Measurements from ENCODE around the gene KCNN1.

The KCNN1 gene

DNA sequence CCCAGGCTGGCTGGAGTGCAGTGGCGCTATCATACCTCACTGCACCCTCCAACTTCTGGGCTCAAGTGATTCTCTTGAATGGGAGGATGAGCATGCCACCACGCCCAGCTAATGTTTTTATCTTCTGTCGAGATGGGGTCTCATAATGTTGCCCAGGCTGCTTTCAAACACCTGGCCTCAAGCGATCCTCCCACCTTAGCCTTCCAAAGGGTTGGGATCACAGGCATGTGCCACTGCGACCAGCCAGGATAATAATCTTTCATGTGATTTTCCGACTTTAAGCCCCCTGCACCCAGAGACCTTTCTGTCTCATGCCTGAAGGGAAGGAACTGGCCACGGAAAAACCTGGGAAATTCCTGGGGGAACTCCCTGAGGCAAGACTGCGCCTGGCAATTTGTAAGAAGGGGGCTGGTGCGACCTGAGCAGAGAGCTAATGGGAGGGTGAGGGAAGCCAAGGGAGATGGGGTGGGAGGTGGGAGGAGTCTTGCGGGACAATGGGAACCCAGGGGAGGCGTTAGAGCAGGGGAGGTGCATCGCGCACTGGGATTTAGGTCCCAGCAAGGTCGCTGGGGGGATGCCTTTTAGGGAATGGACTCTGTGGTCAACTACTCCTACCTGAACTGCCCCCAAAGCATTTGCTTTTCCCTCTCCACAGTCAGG lies 35.2 kb upstream of the KCNN1 start:
- TF ChIP-seq ARNTL (CRISPR knock-in tag; IDR thresholded peaks at IDR 0.05; ENCODE audit: borderline replicate concordance, low read depth) (no peak), OSR1 (CRISPR knock-in tag; IDR thresholded peaks at IDR 0.05) (no peak), ZC3H10 (CRISPR knock-in tag; IDR thresholded peaks at IDR 0.05) (no peak), ZNF8 (CRISPR knock-in tag; IDR thresholded peaks at IDR 0.05) (no peak)
- ATAC-seq = no peak

DNA sequence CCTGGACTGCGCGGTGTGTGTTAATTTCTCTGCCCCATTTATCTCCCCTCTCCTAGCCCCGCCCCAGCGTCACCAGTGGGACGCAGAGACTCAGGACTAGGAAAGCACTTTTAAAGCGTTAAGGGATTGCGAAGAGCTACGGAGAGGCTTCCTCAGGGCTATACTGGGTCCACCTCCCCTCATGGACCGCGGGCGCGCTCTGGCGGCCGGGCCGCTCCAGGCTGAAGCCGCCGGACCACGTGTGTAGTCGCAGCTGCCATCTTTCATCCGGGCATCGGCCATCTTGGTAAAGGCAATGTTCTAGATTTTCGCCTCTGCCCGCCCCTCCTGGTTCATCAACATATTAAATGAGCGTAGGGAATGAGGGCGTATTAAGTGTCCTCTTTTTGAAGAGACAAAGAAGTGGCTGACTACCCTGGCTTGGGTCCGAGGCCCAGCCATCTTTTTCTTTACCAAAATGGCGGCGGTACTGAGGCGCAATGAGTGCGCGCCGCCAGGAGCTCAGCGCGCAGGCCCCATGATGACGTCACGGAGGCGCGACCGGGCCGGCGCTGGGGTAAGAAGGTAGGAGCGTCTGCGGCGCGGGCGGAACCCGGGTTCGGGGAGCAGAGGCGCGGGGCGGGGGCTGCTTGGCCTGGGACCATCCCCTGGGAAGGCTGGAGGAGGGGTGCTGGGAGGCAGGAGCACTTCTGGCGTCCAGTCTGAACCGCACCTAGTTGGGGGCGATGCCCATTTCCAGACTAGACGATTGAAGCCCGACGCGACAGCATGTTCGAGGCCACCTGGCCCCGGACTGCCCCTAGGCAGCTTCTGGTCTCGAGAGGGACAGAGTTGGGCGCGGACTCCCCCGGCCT lies 34.2 kb upstream of the KCNN1 start, which contains the start of gene CCDC124:
Gene CCDC124, plus strand, starts transcription at position 531 of the 854 bp plus-strand sequence. CDS start 3,406 bp downstream, outside the sequence.
- TF ChIP-seq TOX (CRISPR knock-in tag; IDR thresholded peaks at IDR 0.05; ENCODE audit: borderline replicate concordance) = no peak; the same call in 1 of the 2 replicates
- peak; percentile 98 for TF ChIP-seq CSDC2 (CRISPR knock-in tag; IDR thresholded peaks at IDR 0.05)
- TF ChIP-seq RARB (CRISPR knock-in tag; IDR thresholded peaks at IDR 0.05) = no peak
- no peak for TF ChIP-seq GLIS3 (CRISPR knock-in tag; IDR thresholded peaks at IDR 0.05)
- TF ChIP-seq, protein P1, sequence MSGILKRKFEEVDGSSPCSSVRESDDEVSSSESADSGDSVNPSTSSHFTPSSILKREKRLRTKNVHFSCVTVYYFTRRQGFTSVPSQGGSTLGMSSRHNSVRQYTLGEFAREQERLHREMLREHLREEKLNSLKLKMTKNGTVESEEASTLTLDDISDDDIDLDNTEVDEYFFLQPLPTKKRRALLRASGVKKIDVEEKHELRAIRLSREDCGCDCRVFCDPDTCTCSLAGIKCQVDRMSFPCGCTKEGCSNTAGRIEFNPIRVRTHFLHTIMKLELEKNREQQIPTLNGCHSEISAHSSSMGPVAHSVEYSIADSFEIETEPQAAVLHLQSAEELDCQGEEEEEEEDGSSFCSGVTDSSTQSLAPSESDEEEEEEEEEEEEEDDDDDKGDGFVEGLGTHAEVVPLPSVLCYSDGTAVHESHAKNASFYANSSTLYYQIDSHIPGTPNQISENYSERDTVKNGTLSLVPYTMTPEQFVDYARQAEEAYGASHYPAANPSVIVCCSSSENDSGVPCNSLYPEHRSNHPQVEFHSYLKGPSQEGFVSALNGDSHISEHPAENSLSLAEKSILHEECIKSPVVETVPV (CRISPR knock-in tag; IDR thresholded peaks at IDR 0.05) = no peak
- TF ChIP-seq, protein P2, sequence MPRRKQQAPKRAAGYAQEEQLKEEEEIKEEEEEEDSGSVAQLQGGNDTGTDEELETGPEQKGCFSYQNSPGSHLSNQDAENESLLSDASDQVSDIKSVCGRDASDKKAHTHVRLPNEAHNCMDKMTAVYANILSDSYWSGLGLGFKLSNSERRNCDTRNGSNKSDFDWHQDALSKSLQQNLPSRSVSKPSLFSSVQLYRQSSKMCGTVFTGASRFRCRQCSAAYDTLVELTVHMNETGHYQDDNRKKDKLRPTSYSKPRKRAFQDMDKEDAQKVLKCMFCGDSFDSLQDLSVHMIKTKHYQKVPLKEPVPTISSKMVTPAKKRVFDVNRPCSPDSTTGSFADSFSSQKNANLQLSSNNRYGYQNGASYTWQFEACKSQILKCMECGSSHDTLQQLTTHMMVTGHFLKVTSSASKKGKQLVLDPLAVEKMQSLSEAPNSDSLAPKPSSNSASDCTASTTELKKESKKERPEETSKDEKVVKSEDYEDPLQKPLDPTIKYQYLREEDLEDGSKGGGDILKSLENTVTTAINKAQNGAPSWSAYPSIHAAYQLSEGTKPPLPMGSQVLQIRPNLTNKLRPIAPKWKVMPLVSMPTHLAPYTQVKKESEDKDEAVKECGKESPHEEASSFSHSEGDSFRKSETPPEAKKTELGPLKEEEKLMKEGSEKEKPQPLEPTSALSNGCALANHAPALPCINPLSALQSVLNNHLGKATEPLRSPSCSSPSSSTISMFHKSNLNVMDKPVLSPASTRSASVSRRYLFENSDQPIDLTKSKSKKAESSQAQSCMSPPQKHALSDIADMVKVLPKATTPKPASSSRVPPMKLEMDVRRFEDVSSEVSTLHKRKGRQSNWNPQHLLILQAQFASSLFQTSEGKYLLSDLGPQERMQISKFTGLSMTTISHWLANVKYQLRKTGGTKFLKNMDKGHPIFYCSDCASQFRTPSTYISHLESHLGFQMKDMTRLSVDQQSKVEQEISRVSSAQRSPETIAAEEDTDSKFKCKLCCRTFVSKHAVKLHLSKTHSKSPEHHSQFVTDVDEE (CRISPR knock-in tag; IDR thresholded peaks at IDR 0.05) = peak; percentile 98
- 0 out of 2 replicates have a peak, but pooled peaks have one; percentile 57 for TF ChIP-seq ZNF565 (CRISPR knock-in tag; conservative IDR thresholded peaks at IDR 0.05; ENCODE audit: low read depth)
- TF ChIP-seq SNAI2 (CRISPR knock-in tag; IDR thresholded peaks at IDR 0.05) = peak; percentile 96
- no peak for TF ChIP-seq ZFP30 (CRISPR knock-in tag; IDR thresholded peaks at IDR 0.05)
- 0 out of 2 replicates have a peak, but pooled peaks have one; percentile 20 for TF ChIP-seq ZNF70 (CRISPR knock-in tag; IDR thresholded peaks at IDR 0.05)
- no peak for TF ChIP-seq ZC3H10 (CRISPR knock-in tag; IDR thresholded peaks at IDR 0.05)
- TF ChIP-seq, protein P3, sequence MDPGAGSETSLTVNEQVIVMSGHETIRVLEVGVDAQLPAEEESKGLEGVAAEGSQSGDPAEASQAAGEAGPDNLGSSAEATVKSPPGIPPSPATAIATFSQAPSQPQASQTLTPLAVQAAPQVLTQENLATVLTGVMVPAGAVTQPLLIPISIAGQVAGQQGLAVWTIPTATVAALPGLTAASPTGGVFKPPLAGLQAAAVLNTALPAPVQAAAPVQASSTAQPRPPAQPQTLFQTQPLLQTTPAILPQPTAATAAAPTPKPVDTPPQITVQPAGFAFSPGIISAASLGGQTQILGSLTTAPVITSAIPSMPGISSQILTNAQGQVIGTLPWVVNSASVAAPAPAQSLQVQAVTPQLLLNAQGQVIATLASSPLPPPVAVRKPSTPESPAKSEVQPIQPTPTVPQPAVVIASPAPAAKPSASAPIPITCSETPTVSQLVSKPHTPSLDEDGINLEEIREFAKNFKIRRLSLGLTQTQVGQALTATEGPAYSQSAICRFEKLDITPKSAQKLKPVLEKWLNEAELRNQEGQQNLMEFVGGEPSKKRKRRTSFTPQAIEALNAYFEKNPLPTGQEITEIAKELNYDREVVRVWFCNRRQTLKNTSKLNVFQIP (CRISPR knock-in tag; IDR thresholded peaks at IDR 0.05; ENCODE audit: borderline replicate concordance, low read depth) = 0 out of 2 replicates have a peak, but pooled peaks have one; percentile 64
- no peak for TF ChIP-seq OSR1 (CRISPR knock-in tag; IDR thresholded peaks at IDR 0.05)
- TF ChIP-seq ESRRG (CRISPR knock-in tag; IDR thresholded peaks at IDR 0.05) = no peak
- TF ChIP-seq PPARA (CRISPR knock-in tag; IDR thresholded peaks at IDR 0.05; ENCODE audit: borderline replicate concordance) = peak; percentile 71; the same call in 1 of the 2 replicates
- peak; percentile 42; the same call in 1 of the 2 replicates for TF ChIP-seq ZNF8 (CRISPR knock-in tag; IDR thresholded peaks at IDR 0.05)
- TF ChIP-seq, protein P4, sequence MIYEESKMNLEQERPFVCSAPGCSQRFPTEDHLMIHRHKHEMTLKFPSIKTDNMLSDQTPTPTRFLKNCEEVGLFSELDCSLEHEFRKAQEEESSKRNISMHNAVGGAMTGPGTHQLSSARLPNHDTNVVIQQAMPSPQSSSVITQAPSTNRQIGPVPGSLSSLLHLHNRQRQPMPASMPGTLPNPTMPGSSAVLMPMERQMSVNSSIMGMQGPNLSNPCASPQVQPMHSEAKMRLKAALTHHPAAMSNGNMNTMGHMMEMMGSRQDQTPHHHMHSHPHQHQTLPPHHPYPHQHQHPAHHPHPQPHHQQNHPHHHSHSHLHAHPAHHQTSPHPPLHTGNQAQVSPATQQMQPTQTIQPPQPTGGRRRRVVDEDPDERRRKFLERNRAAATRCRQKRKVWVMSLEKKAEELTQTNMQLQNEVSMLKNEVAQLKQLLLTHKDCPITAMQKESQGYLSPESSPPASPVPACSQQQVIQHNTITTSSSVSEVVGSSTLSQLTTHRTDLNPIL (CRISPR knock-in tag; IDR thresholded peaks at IDR 0.05; ENCODE audit: low read depth) = peak; percentile 56; the same call in 1 of the 2 replicates
- TF ChIP-seq TCF4 (CRISPR knock-in tag; IDR thresholded peaks at IDR 0.05; ENCODE audit: borderline replicate concordance) = no peak
- TF ChIP-seq ARNTL (CRISPR knock-in tag; IDR thresholded peaks at IDR 0.05; ENCODE audit: borderline replicate concordance, low read depth) = no peak; the same call in 1 of the 2 replicates
- no peak for TF ChIP-seq BACH2 (CRISPR knock-in tag; IDR thresholded peaks at IDR 0.05; ENCODE audit: borderline replicate concordance)
- TF ChIP-seq ZFP3 (CRISPR knock-in tag; IDR thresholded peaks at IDR 0.05) = peak; percentile 91
- TF ChIP-seq, protein P5, sequence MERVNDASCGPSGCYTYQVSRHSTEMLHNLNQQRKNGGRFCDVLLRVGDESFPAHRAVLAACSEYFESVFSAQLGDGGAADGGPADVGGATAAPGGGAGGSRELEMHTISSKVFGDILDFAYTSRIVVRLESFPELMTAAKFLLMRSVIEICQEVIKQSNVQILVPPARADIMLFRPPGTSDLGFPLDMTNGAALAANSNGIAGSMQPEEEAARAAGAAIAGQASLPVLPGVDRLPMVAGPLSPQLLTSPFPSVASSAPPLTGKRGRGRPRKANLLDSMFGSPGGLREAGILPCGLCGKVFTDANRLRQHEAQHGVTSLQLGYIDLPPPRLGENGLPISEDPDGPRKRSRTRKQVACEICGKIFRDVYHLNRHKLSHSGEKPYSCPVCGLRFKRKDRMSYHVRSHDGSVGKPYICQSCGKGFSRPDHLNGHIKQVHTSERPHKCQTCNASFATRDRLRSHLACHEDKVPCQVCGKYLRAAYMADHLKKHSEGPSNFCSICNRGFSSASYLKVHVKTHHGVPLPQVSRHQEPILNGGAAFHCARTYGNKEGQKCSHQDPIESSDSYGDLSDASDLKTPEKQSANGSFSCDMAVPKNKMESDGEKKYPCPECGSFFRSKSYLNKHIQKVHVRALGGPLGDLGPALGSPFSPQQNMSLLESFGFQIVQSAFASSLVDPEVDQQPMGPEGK (CRISPR knock-in tag; IDR thresholded peaks at IDR 0.05; ENCODE audit: borderline replicate concordance) = no peak
- ATAC-seq = peak; percentile 98

Measured in SK-N-SH treated with all-trans-retinoic acid at 6 μM for 48 hours (cell line).